Activated T-cell treated with anti-CD3 and anti-CD28 coated beads for 24 hours (primary cell): ENCODE results near the gene ORC6.

Experiments
- DNase-seq: peaks from one replicate; pipeline ENCODE4 v3.0.0-alpha.2; 2020; ENCODE audit warnings: low read depth

Gene ORC6

GRCh38 chr16:46731691-46732555 is 42.5 kb downstream of the ORC6 start:
- no peak for DNase-seq

- DNase-seq: no peak
Measured at GRCh38 chr16:46732561-46732960, 43.1 kb downstream of the ORC6 start.

- no peak for DNase-seq
Measured at GRCh38 chr16:46733319-46733830, 43.9 kb downstream of the ORC6 start.

- no peak for DNase-seq
Measured at GRCh38 chr16:46736695-46737094, 47.2 kb downstream of the ORC6 start.

- no peak for DNase-seq
Measured at GRCh38 chr16:46737621-46738214, 48.3 kb downstream of the ORC6 start.

- DNase-seq: no peak
Measured at GRCh38 chr16:46739934-46740333, 50.5 kb downstream of the ORC6 start.

GRCh38 chr16:46743232-46743719 is 53.8 kb downstream of the ORC6 start:
- no peak for DNase-seq

- DNase-seq: no peak
Measured at GRCh38 chr16:46745617-46746016, 56.2 kb downstream of the ORC6 start.

- DNase-seq: no peak
Measured at GRCh38 chr16:46746821-46747776, 57.6 kb downstream of the ORC6 start.
